ENCODE results near the gene LSM14A.

The LSM14A gene

GRCh38 chr19:34269968-34270621 lies 97.8 kb downstream of the LSM14A start (continued):
- TF ChIP-seq PRDM4 (tag by site-specific recombination; IDR thresholded peaks at IDR 0.05) (0 out of 2 replicates have a peak, but pooled peaks have one; percentile 3), ZNF518A (tag by site-specific recombination; conservative IDR thresholded peaks at IDR 0.05; ENCODE audit: low read depth) (peak; percentile 83), ZNF561 (tag by site-specific recombination; IDR thresholded peaks at IDR 0.05; ENCODE audit: borderline replicate concordance) (peak; percentile 84; the same call in 1 of the 2 replicates), ZBTB1 (tag by site-specific recombination; IDR thresholded peaks at IDR 0.05) (no peak), ZNF2 (tag by site-specific recombination; IDR thresholded peaks at IDR 0.05) (peak; percentile 43; the same call in 1 of the 2 replicates), WT1 (tag by site-specific recombination; IDR thresholded peaks at IDR 0.05) (peak; percentile 65; the same call in 1 of the 2 replicates), TRIM28 (IDR thresholded peaks at IDR 0.05; ENCODE audit: borderline replicate concordance, low read length) (peak; percentile 99), ZNF423 (tag by site-specific recombination; IDR thresholded peaks at IDR 0.05) (no peak), ZBTB11 (tag by site-specific recombination; conservative IDR thresholded peaks at IDR 0.05; ENCODE audit: low read depth) (peak; percentile 75), PATZ1 (tag by site-specific recombination; IDR thresholded peaks at IDR 0.05) (peak; percentile 62), EGR2 (tag by site-specific recombination; IDR thresholded peaks at IDR 0.05; ENCODE audit: low read depth) (peak; percentile 91), ZNF555 (tag by site-specific recombination; conservative IDR thresholded peaks at IDR 0.05) (no peak), OSR2 (tag by site-specific recombination; IDR thresholded peaks at IDR 0.05) (peak; percentile 100), ZNF529 (tag by site-specific recombination; IDR thresholded peaks at IDR 0.05; ENCODE audit: insufficient replicate concordance) (no peak), ZNF501 (tag by site-specific recombination; IDR thresholded peaks at IDR 0.05) (no peak), ZNF433 (tag by site-specific recombination; IDR thresholded peaks at IDR 0.05; ENCODE audit: low read depth) (0 out of 2 replicates have a peak, but pooled peaks have one; percentile 10), ZBTB26 (tag by site-specific recombination; optimal IDR thresholded peaks at IDR 0.05) (no peak), ZNF76 (tag by site-specific recombination; IDR thresholded peaks at IDR 0.05; ENCODE audit: borderline replicate concordance, low read depth) (no peak), ZNF692 (tag by site-specific recombination; IDR thresholded peaks at IDR 0.05) (peak; percentile 99), ZNF404 (tag by site-specific recombination; IDR thresholded peaks at IDR 0.05) (no peak), ZSCAN30 (tag by site-specific recombination; IDR thresholded peaks at IDR 0.05) (peak; percentile 68; the same call in 1 of the 2 replicates), ZNF23 (tag by site-specific recombination; IDR thresholded peaks at IDR 0.05; ENCODE audit: borderline replicate concordance) (no peak)
